ENCODE results near the gene ZNF281.

- no peak for TF ChIP-seq CTCF (IDR thresholded peaks at IDR 0.05)
- TF ChIP-seq ZFX (IDR thresholded peaks at IDR 0.05; ENCODE audit: borderline replicate concordance): no peak
These were observed 18.1 kb downstream of the ZNF281 start for GRCh38 chr1:200391747-200392146.
